Kasumi-1 (cell line): ENCODE data around the gene ZNF682.
A peak's percentile ranks its signal among the peaks of the same experiment; 100 is the strongest.
"Not testable (repeated sequence)": the region's sequence is repeated elsewhere in the genome, so short reads cannot be mapped to it uniquely, and the experiment has no call there.

Experiments used
- DNase-seq, 2 experiments: peaks; one replicate each; lab custom pipeline; 2025; lab: John Stamatoyannopoulos, UW

Gene ZNF682

DNA sequence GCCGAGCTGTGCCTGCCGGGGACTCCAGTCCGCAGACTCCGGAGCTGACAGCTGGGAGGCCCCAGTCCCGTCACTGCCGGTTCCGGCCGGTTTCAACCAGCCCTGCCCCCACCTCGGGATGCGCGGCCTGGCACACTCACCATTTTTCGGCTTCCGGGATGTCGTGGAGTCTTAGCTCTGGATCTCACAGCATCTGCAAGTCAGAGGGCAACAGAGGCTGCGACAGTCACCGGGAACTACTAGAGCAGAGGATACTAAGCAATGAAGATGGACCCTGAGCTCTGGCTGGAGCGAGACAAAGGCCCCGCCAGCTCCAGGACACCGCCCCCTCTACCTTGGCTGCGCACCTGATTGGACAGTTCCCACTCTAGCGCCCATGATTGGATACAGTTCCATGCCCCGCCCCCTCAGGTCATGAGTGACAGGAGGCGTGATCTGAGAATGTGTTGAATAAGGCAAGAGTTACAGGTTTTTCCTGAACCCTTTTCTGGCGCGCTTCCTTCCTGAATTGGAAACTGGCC is at the start of gene ZNF682:
TSS of gene ZNF682 (minus strand) at position 303 of the 521 bp plus-strand sequence. CDS start at position 143, 160 bp downstream.
- DNase-seq: peak; percentile 89 to 90

GRCh38 chr19:20082876-20083275 is 43.6 kb upstream of the ZNF682 start:
- DNase-seq: not testable (repeated sequence)

DNA sequence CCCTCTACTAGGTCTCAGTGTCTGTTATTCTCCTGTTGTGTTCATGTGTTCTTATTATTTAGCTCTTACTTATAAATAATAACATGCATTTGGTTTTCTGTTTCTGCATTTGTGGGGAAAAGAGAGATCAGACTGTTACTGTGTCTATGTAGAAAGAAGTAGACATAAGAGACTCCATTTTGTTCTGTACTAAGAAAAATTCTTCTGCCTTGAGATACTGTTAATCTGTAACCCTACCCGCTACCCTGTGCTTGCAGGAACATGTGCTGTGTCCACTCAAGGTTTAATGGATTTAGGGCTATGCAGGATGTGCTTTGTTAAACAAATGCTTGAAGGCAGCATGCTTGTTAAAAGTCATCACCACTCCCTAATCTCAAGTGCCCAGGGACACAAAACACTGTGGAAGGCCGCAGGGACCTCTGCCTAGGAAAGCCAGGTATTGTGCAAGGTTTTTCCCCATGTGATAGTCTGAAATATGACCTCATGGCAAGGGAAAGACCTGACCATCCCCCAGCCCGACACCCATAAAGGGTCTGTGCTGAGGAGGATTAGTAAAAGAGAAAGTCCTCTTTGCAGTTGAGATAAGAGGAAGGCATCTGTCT is 43.0 kb upstream of the ZNF682 start:
- DNase-seq: not testable (repeated sequence)

DNA sequence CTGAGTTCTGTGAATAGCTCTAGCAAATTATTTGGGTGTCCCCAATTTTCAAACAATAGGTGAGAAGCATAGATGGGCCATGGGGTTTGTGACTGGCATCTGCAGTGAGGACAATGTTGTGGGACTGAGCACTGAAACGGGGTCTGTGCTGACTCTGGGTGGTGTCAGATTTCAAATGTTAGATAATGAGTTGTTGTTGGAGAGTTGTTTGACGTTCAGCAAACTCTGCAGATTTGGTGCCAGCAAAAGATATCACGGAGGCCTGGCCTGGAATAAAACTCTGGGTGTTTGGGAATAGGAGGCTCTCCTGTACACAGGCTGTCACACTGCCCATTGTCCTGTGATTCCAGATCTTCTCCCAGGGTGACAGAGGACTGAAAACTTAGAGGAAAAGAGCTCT is 41.4 kb upstream of the ZNF682 start:
- DNase-seq: no peak

DNA sequence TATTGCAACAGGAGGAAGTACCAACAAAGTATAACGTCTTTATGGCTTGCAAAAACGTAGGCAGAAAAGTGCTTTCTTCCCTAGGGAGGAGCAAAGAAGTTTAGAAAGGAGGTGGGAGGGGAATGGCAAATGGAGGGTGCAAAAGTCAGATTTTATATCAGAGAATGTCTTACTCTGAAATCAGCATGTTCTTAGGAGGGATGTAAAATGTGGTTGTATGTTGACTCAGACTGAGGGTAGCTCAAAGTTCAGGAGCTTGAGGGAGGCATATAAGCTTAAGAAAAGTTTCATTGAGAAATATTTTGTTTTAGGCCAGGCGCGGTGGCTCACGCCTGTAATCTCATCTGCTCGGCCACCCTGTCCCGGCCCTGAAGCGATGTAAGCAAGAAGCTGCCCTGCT is 40.2 kb upstream of the ZNF682 start:
- DNase-seq: no peak

GRCh38 chr19:20078581-20079031 is 39.3 kb upstream of the ZNF682 start:
- no peak for DNase-seq

- DNase-seq: peak in 1 of 2 experiments; percentile 2
Observed at GRCh38 chr19:20077791-20078463, 38.6 kb upstream of the ZNF682 start, which contains the start of gene ZNF90. Gene ZNF90, plus strand, starts transcription at chr19:20078000. Its CDS starts 133 bp downstream, at chr19:20078133.

GRCh38 chr19:20072936-20073335 is 33.6 kb upstream of the ZNF682 start:
- no peak for DNase-seq

DNA sequence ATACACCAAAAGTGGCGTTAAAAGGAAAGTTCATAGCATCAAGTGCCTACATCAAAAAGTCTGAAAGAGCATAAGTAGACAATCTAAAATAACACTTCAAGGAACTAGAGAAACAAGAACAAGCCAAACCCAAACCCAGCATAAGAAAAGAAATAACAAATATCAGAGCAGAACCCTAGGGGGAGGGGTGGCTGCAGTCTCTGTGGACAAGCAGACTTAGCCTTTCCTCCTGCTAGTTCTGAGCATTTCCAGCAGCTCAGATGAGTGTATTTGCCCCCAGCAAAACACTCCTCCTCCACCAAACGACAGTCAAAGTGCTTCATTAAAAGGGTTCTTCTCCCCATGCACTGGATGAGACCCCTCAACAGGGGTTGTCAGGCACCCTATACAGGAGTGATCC is 31.4 kb upstream of the ZNF682 start:
- no peak for DNase-seq

DNA sequence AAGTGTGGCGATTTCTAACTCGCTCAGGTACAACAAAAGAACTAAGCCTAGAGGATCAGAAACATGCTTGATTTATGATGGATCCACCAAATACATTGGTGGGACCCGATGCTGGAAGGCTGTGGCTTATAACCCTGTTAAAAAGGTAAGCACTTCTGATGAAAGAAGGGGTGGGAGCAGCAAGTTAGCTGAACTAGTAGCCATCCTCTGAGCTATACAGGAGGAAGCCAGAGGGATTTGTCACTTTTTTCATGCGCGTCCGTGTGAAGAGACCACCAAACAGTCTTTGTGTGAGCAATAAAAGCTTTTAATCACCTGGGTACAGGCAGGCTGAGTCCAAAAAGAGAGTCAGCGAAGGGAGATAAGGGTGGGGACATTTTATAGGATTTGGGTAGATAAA is 29.3 kb upstream of the ZNF682 start:
- not testable (repeated sequence) for DNase-seq

DNA sequence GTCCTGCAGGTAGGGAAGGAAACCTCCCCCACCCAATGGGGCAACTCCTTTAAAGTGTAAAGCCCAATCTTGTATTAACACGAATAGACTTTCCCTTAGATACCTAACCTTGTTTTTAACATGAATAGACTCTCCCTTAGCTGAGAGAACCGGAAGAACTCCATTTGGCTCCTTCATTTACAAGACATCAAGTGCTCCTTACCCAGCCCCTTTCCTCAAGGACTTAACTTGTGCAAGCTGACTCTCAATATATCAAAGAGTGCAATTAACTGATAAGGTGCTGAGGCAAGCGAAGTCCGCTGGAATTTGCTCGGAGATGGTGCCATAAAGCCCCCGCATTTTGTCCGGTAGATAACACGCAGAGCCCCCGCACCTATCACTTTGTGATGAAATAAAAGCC is 28.6 kb upstream of the ZNF682 start:
- DNase-seq: no peak

GRCh38 chr19:20066861-20067260 is 27.6 kb upstream of the ZNF682 start:
- DNase-seq: no peak

GRCh38 chr19:20060282-20060681 is 21.0 kb upstream of the ZNF682 start:
- DNase-seq: no peak

- not testable (repeated sequence) for DNase-seq
Observed at GRCh38 chr19:20058738-20059137, 19.4 kb upstream of the ZNF682 start.

- peak; percentile 95 for DNase-seq
Observed at GRCh38 chr19:20051841-20052768, 12.8 kb upstream of the ZNF682 start.

DNA sequence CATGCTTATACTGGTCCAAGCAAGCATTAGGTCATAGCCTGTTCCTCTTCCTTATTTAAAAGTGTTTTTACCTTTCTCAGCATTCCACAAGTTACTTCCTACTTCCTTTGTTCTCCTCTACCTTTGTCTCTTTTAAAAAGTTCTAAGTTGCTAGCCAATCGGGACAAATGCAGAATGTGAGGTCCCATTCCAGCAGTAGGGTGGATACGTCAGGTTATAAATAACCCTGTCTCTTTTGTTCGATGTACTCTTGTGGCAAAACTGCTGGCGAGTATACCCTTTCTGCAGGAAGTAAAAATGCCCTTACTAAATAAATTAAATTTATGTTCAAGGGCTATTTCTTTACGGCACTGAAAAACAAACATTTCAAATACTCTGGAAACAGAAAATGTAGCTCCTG is 6.4 kb upstream of the ZNF682 start:
- not testable (repeated sequence) for DNase-seq

- DNase-seq: no peak
Observed at GRCh38 chr19:20044663-20045062, 5.4 kb upstream of the ZNF682 start.

GRCh38 chr19:20038358-20039202 is 725 bp downstream of the ZNF682 start:
- no peak for DNase-seq

DNA sequence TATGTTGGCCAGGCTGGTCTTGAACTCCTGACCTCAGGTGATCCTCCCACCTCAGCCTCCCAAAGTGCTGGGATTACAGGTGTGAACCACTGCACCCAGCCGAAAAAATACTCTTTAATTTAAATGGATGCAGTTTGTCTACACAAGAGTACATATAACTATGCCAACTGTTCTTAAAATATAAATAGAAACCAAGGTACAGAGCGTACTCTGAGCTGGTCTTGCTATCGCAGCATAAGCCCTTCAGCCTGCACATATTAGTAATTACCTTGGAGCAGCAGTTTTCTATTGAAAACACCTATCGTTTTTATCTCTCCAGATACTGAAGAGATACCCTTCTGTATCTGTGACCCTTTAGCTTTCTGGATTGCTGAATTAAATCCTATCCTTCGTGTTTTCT is 3.4 kb downstream of the ZNF682 start:
- no peak for DNase-seq

GRCh38 chr19:20028611-20029010 is 10.7 kb downstream of the ZNF682 start:
- DNase-seq: no peak

DNA sequence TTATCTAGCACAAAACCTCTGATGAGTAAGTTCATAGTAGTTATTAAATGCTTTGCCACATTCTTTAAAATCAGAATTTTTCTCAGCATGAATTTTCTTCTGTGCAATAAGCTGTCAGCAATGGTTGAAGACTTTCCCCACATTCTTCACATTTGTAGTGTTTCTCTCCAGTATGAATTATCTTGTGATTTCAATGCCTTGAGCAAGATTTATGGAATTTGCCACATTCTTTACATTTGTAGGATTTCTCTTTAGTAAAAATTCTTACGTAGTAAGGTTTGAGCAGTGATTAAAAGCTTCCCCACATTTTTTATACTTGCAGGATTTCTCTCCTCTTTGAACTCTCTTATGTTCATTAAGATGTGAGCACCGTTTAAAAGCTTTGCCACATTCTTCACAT is 33.6 kb downstream of the ZNF682 start:
- DNase-seq: no peak
